Astrocyte (in vitro differentiated cells and primary cell): ENCODE measurements around the gene SIRT5. TPM values are rescaled to one million over a fixed set of nuclear protein-coding genes. Genes with fewer than 3 reads are reported as not detected.

ENCODE experiments used
- DNase-seq: peaks from one replicate; pipeline ENCODE4 v3.0.0-alpha.2; 2010; ENCODE audit warnings: low read depth
- FAIRE-seq: peaks from 2 replicates; lab custom pipeline; 2011; peaks lifted over from hg19 to GRCh38; lab: Jason Lieb, UNC
- H2AFZ ChIP-seq: 2 replicates; pipeline ENCODE4 v1.6.0; 2012; ENCODE audit warnings: low read depth, low read length, inconsistent platforms
- H3K27ac ChIP-seq: 2 replicates; pipeline ENCODE4 v1.5.1; 2011; ENCODE audit warnings: low read depth, low read length, inconsistent platforms
- H3K27me3 ChIP-seq: 2 replicates; pipeline ENCODE4 v1.6.0; 2011; ENCODE audit warnings: low read length, inconsistent platforms; ENCODE audit not compliant: insufficient read depth
- H3K36me3 ChIP-seq: 2 replicates; pipeline ENCODE4 v1.5.1; 2011; ENCODE audit warnings: low read length, inconsistent platforms; ENCODE audit not compliant: insufficient read depth
- H3K4me1 ChIP-seq: 2 replicates; pipeline ENCODE4 v1.5.1; 2011; ENCODE audit warnings: low read length, inconsistent platforms; ENCODE audit not compliant: insufficient read depth
- H3K4me2 ChIP-seq: 2 replicates; pipeline ENCODE4 v1.6.0; 2012; ENCODE audit warnings: low read length, inconsistent platforms
- H3K4me3 ChIP-seq: 2 replicates; pipeline ENCODE4 v1.5.1; 2011; ENCODE audit warnings: low read depth, mild to moderate bottlenecking, low read length, inconsistent platforms; ENCODE audit not compliant: insufficient read depth
- H3K79me2 ChIP-seq: 2 replicates; pipeline ENCODE4 v1.6.0; 2012; ENCODE audit warnings: mild to moderate bottlenecking, low read length, inconsistent platforms; ENCODE audit not compliant: insufficient read depth
- H3K9ac ChIP-seq: 2 replicates; pipeline ENCODE4 v1.6.0; 2012; ENCODE audit warnings: mild to moderate bottlenecking, low read length, inconsistent platforms
- H3K9me3 ChIP-seq: 2 replicates; pipeline ENCODE4 v1.5.1; 2012; ENCODE audit warnings: low read depth, mild to moderate bottlenecking, low read length, inconsistent platforms; ENCODE audit not compliant: insufficient read depth
- H4K20me1 ChIP-seq: 2 replicates; pipeline ENCODE4 v1.6.0; 2012; ENCODE audit warnings: low read length, inconsistent platforms; ENCODE audit not compliant: insufficient read depth
- H3K27ac Mint-ChIP-seq: one replicate; pipeline ENCODE4 v1.8.0; 2021; ENCODE audit warnings: mild to moderate bottlenecking, mixed read lengths; ENCODE audit not compliant: unreplicated experiment
- H3K27me3 Mint-ChIP-seq: one replicate; pipeline ENCODE4 v1.8.0; 2021; ENCODE audit warnings: low read depth, mixed read lengths; ENCODE audit not compliant: unreplicated experiment
- H3K36me3 Mint-ChIP-seq: one replicate; pipeline ENCODE4 v1.8.0; 2021; ENCODE audit warnings: low read depth, mixed read lengths; ENCODE audit not compliant: unreplicated experiment
- H3K4me1 Mint-ChIP-seq: one replicate; pipeline ENCODE4 v1.8.0; 2021; ENCODE audit warnings: low read depth, mixed read lengths; ENCODE audit not compliant: unreplicated experiment
- H3K4me3 Mint-ChIP-seq: one replicate; pipeline ENCODE4 v1.8.0; 2021; ENCODE audit warnings: mild to moderate bottlenecking, moderate library complexity, mixed read lengths; ENCODE audit not compliant: unreplicated experiment
- H3K9me3 Mint-ChIP-seq: one replicate; pipeline ENCODE4 v1.8.0; 2021; ENCODE audit warnings: mild to moderate bottlenecking, mixed read lengths; ENCODE audit not compliant: unreplicated experiment
- CTCF ChIP-seq: IDR thresholded peaks from 2 replicates; pipeline ENCODE4 v1.5.1; 2011; ENCODE audit warnings: low read depth, mild to moderate bottlenecking, inconsistent platforms, low read length, moderate library complexity; ENCODE audit not compliant: insufficient read depth
- EZH2 ChIP-seq: IDR thresholded peaks from 2 replicates; pipeline ENCODE4 v1.6.1; 2012; ENCODE audit warnings: mild to moderate bottlenecking, low read length, inconsistent platforms; ENCODE audit not compliant: insufficient read depth
- total RNA-seq: library from RNA; stranded (reverse); gene quantifications from 2 replicates; pipeline ENCODE4 v1.2.1, GENCODE V29; 2021

Gene SIRT5
- total RNA-seq, 1 donor from 2014 or later: 8.6 TPM

- Histone ChIP-seq H3K4me3 (no peak overlapping the region), H3K36me3 (no peaks in the 10 kb centered on the region), H3K9me3 (no peaks in the 10 kb centered on the region), H3K79me2 (no peaks in the 10 kb centered on the region), H3K4me1 (no peaks in the 10 kb centered on the region), H3K27ac (no peak overlapping the region), H3K4me2 (no peak overlapping the region), H4K20me1 (no peaks in the 10 kb centered on the region), H2AFZ (no peak overlapping the region), H3K27me3 (no peaks in the 10 kb centered on the region), H3K9ac (no peak overlapping the region)
- no peak overlapping the region for H3K4me3 Mint-ChIP-seq
- H3K27me3 Mint-ChIP-seq: peaks cover 3% of the 10 kb centered on the region
- FAIRE-seq (no peak), DNase-seq (no peak)
- no peaks in the 10 kb centered on the region for H3K36me3 Mint-ChIP-seq
- H3K4me1 Mint-ChIP-seq: no peaks in the 10 kb centered on the region
- TF ChIP-seq EZH2: no peak
- no peak for TF ChIP-seq CTCF
- no peak overlapping the region for H3K27ac Mint-ChIP-seq
- H3K9me3 Mint-ChIP-seq: peaks cover 2% of the 10 kb centered on the region
Measured at GRCh38 chr6:13537527-13537897, 36.9 kb upstream of the SIRT5 start.

- FAIRE-seq (no peak), DNase-seq (peak; percentile 39)
- Histone ChIP-seq H4K20me1 (no peaks in the 10 kb centered on the region), H3K27ac (no peak overlapping the region), H3K36me3 (no peaks in the 10 kb centered on the region), H3K9me3 (no peaks in the 10 kb centered on the region), H2AFZ (no peak overlapping the region), H3K79me2 (no peaks in the 10 kb centered on the region), H3K9ac (no peak overlapping the region), H3K4me2 (no peak overlapping the region), H3K27me3 (no peaks in the 10 kb centered on the region), H3K4me3 (no peak overlapping the region), H3K4me1 (no peaks in the 10 kb centered on the region)
- Mint-ChIP-seq H3K4me3 (no peak overlapping the region), H3K36me3 (no peaks in the 10 kb centered on the region), H3K27ac (no peak overlapping the region), H3K4me1 (no peaks in the 10 kb centered on the region), H3K27me3 (peaks cover 3% of the 10 kb centered on the region), H3K9me3 (peaks cover under 1% of the 10 kb centered on the region)
- TF ChIP-seq EZH2: no peak
- peak; percentile 43 for TF ChIP-seq CTCF
Measured at GRCh38 chr6:13538084-13538483, 36.3 kb upstream of the SIRT5 start.

GRCh38 chr6:13538600-13538999 is 35.8 kb upstream of the SIRT5 start:
- FAIRE-seq: no peak
- H3K9me3 Mint-ChIP-seq: no peaks in the 10 kb centered on the region

More at GRCh38 chr6:13538600-13538999, 35.8 kb upstream of the SIRT5 start:
- Histone ChIP-seq H3K4me1 (no peaks in the 10 kb centered on the region), H4K20me1 (no peaks in the 10 kb centered on the region), H3K79me2 (no peaks in the 10 kb centered on the region), H3K9ac (no peak overlapping the region), H3K4me2 (no peak overlapping the region), H3K36me3 (no peaks in the 10 kb centered on the region), H3K9me3 (no peaks in the 10 kb centered on the region), H3K4me3 (no peak overlapping the region), H3K27ac (no peak overlapping the region), H2AFZ (no peak overlapping the region), H3K27me3 (no peaks in the 10 kb centered on the region)
- H3K4me1 Mint-ChIP-seq: no peaks in the 10 kb centered on the region
- DNase-seq: no peak
- no peak overlapping the region for H3K27ac Mint-ChIP-seq
- no peak overlapping the region for H3K4me3 Mint-ChIP-seq
- TF ChIP-seq EZH2: no peak
- no peak for TF ChIP-seq CTCF
- no peaks in the 10 kb centered on the region for H3K27me3 Mint-ChIP-seq
- H3K36me3 Mint-ChIP-seq: no peaks in the 10 kb centered on the region
